ENCODE data around the gene TAS1R3.

- TF ChIP-seq CTCF (IDR thresholded peaks at IDR 0.05; ENCODE audit: low read depth, low read length, poor library complexity, severe bottlenecking), result no peak
- TF ChIP-seq EZH2phosphoT487 (IDR thresholded peaks at IDR 0.05; ENCODE audit: borderline replicate concordance, low read length), result no peak
Measured at GRCh38 chr1:1286313-1287261, 44.5 kb upstream of the TAS1R3 start.

All from DOHH2 (cell line).